PC-9 (cell line): ENCODE data around the gene NUDC. TPM values are rescaled to one million over a fixed set of nuclear protein-coding genes. Genes with fewer than 3 reads are reported as not detected.

ENCODE experiments used
- BruUV-seq: library from RNA; stranded (reverse); fragments of 400-500 nt; replicated peaks from 2 replicates; lab custom pipeline; 2021; lab: Mats Ljungman, UMichigan
- CTCF ChIA-PET: fragments of 300-600 bp; sonication (Branson Sonifier 250); formaldehyde crosslinking; loops from one replicate; lab custom pipeline; 2022; ENCODE audit warnings: antibody characterized with exemption; lab: Charles Lee
- POLR2A ChIA-PET: fragments of 300-600 bp; sonication (Branson Sonifier 250); formaldehyde crosslinking; loops from one replicate; lab custom pipeline; 2022; ENCODE audit warnings: antibody characterized with exemption; ENCODE audit not compliant: unreplicated experiment; lab: Charles Lee
- DNase-seq, 2 experiments: peaks; one replicate each; pipeline versions ENCODE4 v3.0.0 to v3.0.0-alpha.2; 2015 to 2022; ENCODE audit warnings: mixed read lengths in 1 of 2
- H2AFZ ChIP-seq: fragments of 200-600 bp; sonication (generic); 2 replicates; pipeline ENCODE4 v1.8.1; 2017; ENCODE audit warnings: antibody characterized with exemption
- H3F3A ChIP-seq: fragments of 200-600 bp; sonication (generic); 2 replicates; pipeline ENCODE4 v1.8.1; 2017; ENCODE audit warnings: antibody characterized with exemption, mild to moderate bottlenecking, low read depth; ENCODE audit not compliant: insufficient read depth
- H3K27ac ChIP-seq: fragments of 200-600 bp; sonication (generic); 2 replicates; pipeline ENCODE4 v1.6.1; 2016; ENCODE audit warnings: mixed run types
- H3K27me3 ChIP-seq: fragments of 200-600 bp; sonication (generic); 2 replicates; pipeline ENCODE4 v1.6.1; 2016; ENCODE audit warnings: low read depth, mixed run types; ENCODE audit not compliant: insufficient read depth
- H3K36me3 ChIP-seq: fragments of 200-600 bp; sonication (generic); 2 replicates; pipeline ENCODE4 v1.6.1; 2016; ENCODE audit warnings: low read depth, mixed run types
- H3K4me1 ChIP-seq: fragments of 200-600 bp; sonication (generic); replicated peaks from 2 replicates; pipeline ENCODE4 v1.6.1; 2016; ENCODE audit warnings: mixed run types; ENCODE audit not compliant: insufficient read depth
- H3K4me2 ChIP-seq: fragments of 200-600 bp; sonication (generic); 2 replicates; pipeline ENCODE4 v1.6.1; 2017; ENCODE audit warnings: mixed run types
- H3K4me3 ChIP-seq: fragments of 200-600 bp; sonication (generic); 2 replicates; pipeline ENCODE4 v1.6.1; 2016; ENCODE audit warnings: mixed run types
- H3K79me2 ChIP-seq: fragments of 200-600 bp; sonication (generic); 2 replicates; pipeline ENCODE4 v1.6.1; 2017; ENCODE audit warnings: low read depth, mixed run types
- H3K9me2 ChIP-seq: fragments of 200-600 bp; sonication (generic); 2 replicates; pipeline ENCODE4 v1.8.1; 2017; ENCODE audit warnings: mild to moderate bottlenecking; ENCODE audit not compliant: insufficient read depth
- H3K9me3 ChIP-seq: fragments of 200-600 bp; sonication (generic); 2 replicates; pipeline ENCODE4 v1.8.1; 2016; ENCODE audit warnings: low read depth; ENCODE audit not compliant: insufficient read depth
- H4K20me1 ChIP-seq: fragments of 200-600 bp; sonication (generic); 2 replicates; pipeline ENCODE4 v1.8.1; 2017; ENCODE audit not compliant: insufficient read depth
- EZH2 ChIP-seq: fragments of 200-600 bp; sonication (generic); IDR thresholded peaks from 2 replicates; pipeline ENCODE4 v1.8.0; 2017; ENCODE audit warnings: antibody characterized with exemption, low read depth
- intact Hi-C: fragments of 100-400 bp; cut with micrococcal nuclease; formaldehyde crosslinking; loops from one replicate; pipeline ENCODE4 v1.10.0; 2022; ENCODE audit not compliant: unreplicated experiment
- total RNA-seq: library from RNA; stranded (reverse); gene quantifications from 2 replicates; pipeline ENCODE4 v1.2.3, GENCODE V29; 2021
- TF ChIP-seq, protein P1 (sequence below): fragments of 200-600 bp; sonication (generic); conservative IDR thresholded peaks from 2 replicates; pipeline ENCODE4 v1.6.1; 2017; ENCODE audit warnings: mixed run types, antibody characterized with exemption, mild to moderate bottlenecking, moderate library complexity

NUDC gene
- total RNA-seq, 1 experiment from 2014 or later: 104 TPM

DNA sequence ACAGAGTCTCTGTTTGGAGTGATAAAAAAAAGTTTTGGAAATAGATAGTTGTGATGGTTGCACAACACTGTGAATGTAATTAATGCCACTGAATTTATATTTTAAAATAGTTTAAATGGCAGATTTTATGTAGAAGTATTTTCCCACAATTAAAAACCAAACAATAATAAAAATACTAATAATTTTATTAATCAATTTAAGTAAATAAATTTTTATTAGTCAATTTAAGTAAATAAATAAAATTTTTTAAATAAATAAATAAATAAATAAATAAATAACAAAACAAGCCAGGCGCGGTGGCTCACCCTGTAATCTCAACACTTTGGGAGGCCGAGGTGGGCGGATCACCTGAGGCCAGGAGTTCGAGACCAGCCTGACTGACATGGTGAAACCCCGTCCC lies 43.7 kb downstream of the NUDC start:
- CTCF ChIA-PET: no interaction called here
- Histone ChIP-seq H2AFZ (no peak overlapping the region), H3K36me3 (no peaks in the 10 kb centered on the region), H3K4me2 (no peak overlapping the region), H3K9me2 (no peaks in the 10 kb centered on the region), H3K9me3 (no peaks in the 10 kb centered on the region), H3K27ac (no peak overlapping the region), H3K79me2 (0 out of 2 replicates have a peak, but pooled peaks cover 6% of the 10 kb centered on the region), H4K20me1 (no peaks in the 10 kb centered on the region), H3K4me1 (peaks cover 19% of the 10 kb centered on the region), H3K4me3 (no peak overlapping the region), H3K27me3 (no peaks in the 10 kb centered on the region), H3F3A (peaks cover 17% of the 10 kb centered on the region; the same call in 1 of the 2 replicates)
- TF ChIP-seq EZH2: no peak
- TF ChIP-seq, protein P1, sequence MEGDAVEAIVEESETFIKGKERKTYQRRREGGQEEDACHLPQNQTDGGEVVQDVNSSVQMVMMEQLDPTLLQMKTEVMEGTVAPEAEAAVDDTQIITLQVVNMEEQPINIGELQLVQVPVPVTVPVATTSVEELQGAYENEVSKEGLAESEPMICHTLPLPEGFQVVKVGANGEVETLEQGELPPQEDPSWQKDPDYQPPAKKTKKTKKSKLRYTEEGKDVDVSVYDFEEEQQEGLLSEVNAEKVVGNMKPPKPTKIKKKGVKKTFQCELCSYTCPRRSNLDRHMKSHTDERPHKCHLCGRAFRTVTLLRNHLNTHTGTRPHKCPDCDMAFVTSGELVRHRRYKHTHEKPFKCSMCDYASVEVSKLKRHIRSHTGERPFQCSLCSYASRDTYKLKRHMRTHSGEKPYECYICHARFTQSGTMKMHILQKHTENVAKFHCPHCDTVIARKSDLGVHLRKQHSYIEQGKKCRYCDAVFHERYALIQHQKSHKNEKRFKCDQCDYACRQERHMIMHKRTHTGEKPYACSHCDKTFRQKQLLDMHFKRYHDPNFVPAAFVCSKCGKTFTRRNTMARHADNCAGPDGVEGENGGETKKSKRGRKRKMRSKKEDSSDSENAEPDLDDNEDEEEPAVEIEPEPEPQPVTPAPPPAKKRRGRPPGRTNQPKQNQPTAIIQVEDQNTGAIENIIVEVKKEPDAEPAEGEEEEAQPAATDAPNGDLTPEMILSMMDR: no peak
- BruUV-seq: no TSS peak
- POLR2A ChIA-PET: no interaction called here
- DNase-seq: no peak
- intact Hi-C loops: no loop called here

DNA sequence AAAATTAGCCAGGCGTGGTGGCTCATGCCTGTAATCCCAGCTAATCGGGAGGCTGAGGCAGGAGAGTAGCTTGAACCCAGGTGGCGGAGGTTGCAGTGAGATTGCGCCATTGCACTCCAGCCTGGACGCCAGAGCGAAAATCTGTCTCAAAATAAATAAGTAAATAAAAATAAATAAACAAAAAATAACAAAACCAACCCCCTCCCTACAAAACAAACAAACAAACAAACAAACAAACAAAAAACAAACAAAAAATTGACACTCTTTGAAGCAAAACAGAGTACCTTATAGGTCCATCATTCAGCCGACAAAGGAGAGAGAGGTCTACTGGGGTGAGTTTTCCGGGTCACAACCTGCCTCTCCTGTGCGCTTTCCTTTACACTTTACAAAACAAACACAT lies 44.1 kb downstream of the NUDC start:
- peaks cover 19% of the 10 kb centered on the region for H3K4me1 ChIP-seq
- no peaks in the 10 kb centered on the region for H4K20me1 ChIP-seq
- DNase-seq: no peak
- no peak overlapping the region for H3K27ac ChIP-seq
- peaks cover 17% of the 10 kb centered on the region; the same call in 1 of the 2 replicates for H3F3A ChIP-seq
- H3K36me3 ChIP-seq: no peaks in the 10 kb centered on the region
- 0 out of 2 replicates have a peak, but pooled peaks cover 5% of the 10 kb centered on the region for H3K79me2 ChIP-seq
- no peak overlapping the region for H2AFZ ChIP-seq
- intact Hi-C loops: loop anchor here (2.0 kb wide), 2 partner anchors 27 to 79 kb away; partner anchors contain the start of gene TRNP1
- no peaks in the 10 kb centered on the region for H3K9me3 ChIP-seq
- CTCF ChIA-PET: no interaction called here
- no peak overlapping the region for H3K4me2 ChIP-seq
- POLR2A ChIA-PET: no interaction called here
- BruUV-seq: no TSS peak
- no peak for TF ChIP-seq EZH2
- TF ChIP-seq, protein P1: no peak
- no peaks in the 10 kb centered on the region for H3K27me3 ChIP-seq
- no peaks in the 10 kb centered on the region for H3K9me2 ChIP-seq
- H3K4me3 ChIP-seq: no peak overlapping the region

DNA sequence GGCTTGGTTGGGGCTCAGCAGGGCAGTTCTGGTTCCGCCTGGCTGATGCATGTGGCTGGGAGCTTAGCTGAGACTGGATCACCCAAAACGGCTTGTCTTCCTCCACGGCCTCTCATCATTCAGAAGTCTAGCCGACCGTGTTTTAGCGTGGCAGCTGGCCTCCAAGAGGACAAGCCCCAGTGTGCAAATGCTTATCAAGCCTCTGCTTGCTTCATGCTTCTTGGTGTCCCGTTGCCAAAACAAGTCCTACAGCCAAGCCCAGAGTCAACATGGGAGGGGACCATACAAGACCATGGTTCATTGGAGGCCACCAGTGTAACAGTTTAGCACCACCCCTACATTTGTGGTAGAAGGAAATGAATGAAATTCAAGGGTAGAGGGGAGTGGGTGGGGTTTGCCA lies 49.3 kb downstream of the NUDC start:
- TF ChIP-seq EZH2: no peak
- TF ChIP-seq, protein P1: no peak
- Histone ChIP-seq H3K4me2 (no peak overlapping the region), H3K79me2 (no peaks in the 10 kb centered on the region), H3K4me1 (no peaks in the 10 kb centered on the region), H3K36me3 (no peaks in the 10 kb centered on the region), H3K9me2 (no peaks in the 10 kb centered on the region), H3F3A (no peaks in the 10 kb centered on the region; the same call in 1 of the 2 replicates), H3K4me3 (no peak overlapping the region), H2AFZ (no peak overlapping the region), H3K27ac (no peak overlapping the region), H3K27me3 (no peaks in the 10 kb centered on the region), H4K20me1 (no peaks in the 10 kb centered on the region), H3K9me3 (no peaks in the 10 kb centered on the region)
- intact Hi-C loops: no loop called here
- CTCF ChIA-PET: no interaction called here
- POLR2A ChIA-PET: interaction anchor here (0.7 kb wide), 1 partner anchor 121 kb away, joined by 3 read pairs; no protein-coding TSS in a partner anchor
- DNase-seq: peak in 1 of 2 experiments; percentile 44
- no TSS peak for BruUV-seq
